ENCODE data around the gene DOCK3.
A peak's percentile ranks its signal among the peaks of the same experiment; 100 is the strongest.

DNA sequence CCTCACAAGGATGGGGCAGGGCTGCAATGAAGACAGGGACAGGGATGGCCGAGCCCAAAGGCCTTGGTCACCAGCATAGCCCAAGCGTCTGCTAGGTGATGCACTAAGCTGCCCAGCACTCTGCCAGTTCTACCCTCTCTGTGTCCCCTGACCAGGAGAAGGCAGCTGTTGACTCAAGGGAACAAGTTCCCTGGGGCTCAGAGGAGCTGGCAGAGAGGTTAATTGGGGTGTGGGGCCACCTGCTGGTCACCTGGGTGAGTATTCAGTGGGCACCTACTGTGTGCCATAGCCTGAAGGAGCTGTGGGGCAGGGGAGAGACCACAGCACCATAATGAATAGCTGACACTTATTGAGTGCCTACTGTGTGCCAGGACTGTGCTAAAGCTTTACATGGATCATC lies 22.0 kb upstream of the DOCK3 start:
- TF ChIP-seq, protein P1, sequence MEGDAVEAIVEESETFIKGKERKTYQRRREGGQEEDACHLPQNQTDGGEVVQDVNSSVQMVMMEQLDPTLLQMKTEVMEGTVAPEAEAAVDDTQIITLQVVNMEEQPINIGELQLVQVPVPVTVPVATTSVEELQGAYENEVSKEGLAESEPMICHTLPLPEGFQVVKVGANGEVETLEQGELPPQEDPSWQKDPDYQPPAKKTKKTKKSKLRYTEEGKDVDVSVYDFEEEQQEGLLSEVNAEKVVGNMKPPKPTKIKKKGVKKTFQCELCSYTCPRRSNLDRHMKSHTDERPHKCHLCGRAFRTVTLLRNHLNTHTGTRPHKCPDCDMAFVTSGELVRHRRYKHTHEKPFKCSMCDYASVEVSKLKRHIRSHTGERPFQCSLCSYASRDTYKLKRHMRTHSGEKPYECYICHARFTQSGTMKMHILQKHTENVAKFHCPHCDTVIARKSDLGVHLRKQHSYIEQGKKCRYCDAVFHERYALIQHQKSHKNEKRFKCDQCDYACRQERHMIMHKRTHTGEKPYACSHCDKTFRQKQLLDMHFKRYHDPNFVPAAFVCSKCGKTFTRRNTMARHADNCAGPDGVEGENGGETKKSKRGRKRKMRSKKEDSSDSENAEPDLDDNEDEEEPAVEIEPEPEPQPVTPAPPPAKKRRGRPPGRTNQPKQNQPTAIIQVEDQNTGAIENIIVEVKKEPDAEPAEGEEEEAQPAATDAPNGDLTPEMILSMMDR (IDR thresholded peaks at IDR 0.05), result peak in 1 of 3 experiments; percentile 26
- no peak for TF ChIP-seq POLR2A (IDR thresholded peaks at IDR 0.05)

Data from vagina (tissue), 2 donors.